HepG2 (cell line): ENCODE measurements around the gene UBAC2.

Experiments
- EP300 ChIP-seq, 3 experiments: sonication (generic) in 1 of 3; formaldehyde crosslinking in 1 of 3; IDR thresholded peaks; 2 replicates each; pipeline versions ENCODE4 v1.5.1 to v1.6.1; 2011 to 2020; ENCODE audit warnings: low read depth in 2 of 3, low read length in 2 of 3, borderline replicate concordance in 1 of 3, improper control_type of control experiment in 1 of 3, mild to moderate bottlenecking in 1 of 3, missing genetic modification reagents in 1 of 3, moderate library complexity in 1 of 3
- HDAC6 ChIP-seq: fragments of 200-600 bp; sonication (generic); IDR thresholded peaks from 2 replicates; pipeline ENCODE4 v1.7.0; 2017; ENCODE audit warnings: mild to moderate bottlenecking, antibody characterized with exemption, low read length, low read depth
- TCF12 ChIP-seq, 2 experiments: fragments of 450-650 bp in 1 of 2; sonication (generic) in 1 of 2; formaldehyde crosslinking in 1 of 2; IDR thresholded peaks; 2 replicates each; pipeline versions ENCODE4 v1.6.1 to v1.8.0; 2017 to 2022; ENCODE audit warnings: antibody characterized with exemption in 1 of 2, mild to moderate bottlenecking in 1 of 2, missing genetic modification reagents in 1 of 2, moderate library complexity in 1 of 2

DNA sequence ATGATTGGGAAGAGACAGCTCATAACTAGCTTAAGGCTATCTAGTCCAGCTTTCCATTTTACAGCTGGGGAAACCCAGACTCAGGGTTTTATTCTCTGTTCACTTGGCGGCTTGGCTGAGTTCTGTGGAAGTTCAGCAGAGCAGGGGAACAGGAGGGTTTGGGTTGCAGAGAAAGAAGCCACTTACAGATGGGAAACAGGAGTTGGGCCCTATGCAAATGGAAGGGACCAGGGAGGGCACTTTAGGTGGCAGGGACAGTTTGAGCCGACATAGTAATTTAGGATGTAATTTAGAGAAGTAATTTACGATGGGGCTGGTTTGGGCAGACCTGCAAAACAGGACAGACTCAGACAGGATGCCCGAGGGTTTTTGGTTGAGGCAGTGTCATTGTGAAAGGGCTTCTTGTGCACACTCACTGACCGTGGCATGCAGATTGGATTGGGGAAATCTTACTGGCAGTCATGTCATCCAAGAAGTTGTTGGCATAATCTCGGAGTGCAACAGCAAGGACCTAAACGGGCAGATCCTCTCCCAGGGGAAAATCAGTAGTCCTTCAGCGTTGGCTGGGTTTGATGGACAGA, 153.8 kb downstream of the UBAC2 start:
- TF ChIP-seq HDAC6 (no peak), EP300 (IDR thresholded peaks at IDR 0.05; ENCODE audit: low read depth in 2 of 2, low read length in 2 of 2) (no peak), EP300 (CRISPR knock-in tag; IDR thresholded peaks at IDR 0.05; ENCODE audit: borderline replicate concordance) (no peak), TCF12 (IDR thresholded peaks at IDR 0.05) (no peak), TCF12 (CRISPR knock-in tag; IDR thresholded peaks at IDR 0.05) (no peak)
